ENCODE data around the gene C11orf91.
"Not testable (repeated sequence)": the region's sequence is repeated elsewhere in the genome, so short reads cannot be mapped to it uniquely, and the experiment has no call there.

The C11orf91 gene

GRCh38 chr11:33695051-33695566, 5.5 kb downstream of the C11orf91 start:
- DNase-seq = no peak

DNA sequence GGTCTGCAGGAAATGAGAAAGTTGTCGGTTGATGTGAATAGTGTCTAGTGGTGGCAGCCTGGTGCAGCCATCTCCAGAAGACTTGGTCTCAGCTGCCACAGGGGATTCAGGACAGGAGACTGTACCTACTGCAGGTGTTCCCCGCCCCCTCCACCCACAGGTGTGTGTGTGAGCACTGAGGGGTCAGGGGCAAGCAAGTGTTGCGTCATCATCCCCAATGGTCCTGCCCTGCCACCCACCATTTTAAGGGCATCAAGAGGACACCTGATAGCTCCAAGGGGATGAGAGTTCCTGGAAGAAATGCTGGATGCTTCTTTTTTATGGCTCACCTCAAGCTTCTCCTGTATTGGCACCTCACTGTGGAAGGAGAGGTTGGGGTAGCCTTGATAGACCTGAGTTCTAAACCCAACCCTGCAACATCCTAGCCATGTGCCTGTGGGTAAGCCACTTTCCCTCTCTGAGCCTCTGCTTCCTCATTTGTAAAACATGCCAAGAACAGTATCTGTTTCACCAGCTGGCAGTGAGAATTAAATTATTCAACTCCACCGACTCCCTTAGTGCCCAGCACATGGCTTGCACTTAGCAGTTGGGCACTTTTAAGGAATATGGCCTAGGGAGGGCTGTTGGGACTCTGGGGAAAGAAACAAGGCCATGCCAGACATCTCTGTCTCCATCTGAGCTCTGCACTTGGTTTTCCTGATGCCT, 6.1 kb downstream of the C11orf91 start:
- DNase-seq = no peak

DNA sequence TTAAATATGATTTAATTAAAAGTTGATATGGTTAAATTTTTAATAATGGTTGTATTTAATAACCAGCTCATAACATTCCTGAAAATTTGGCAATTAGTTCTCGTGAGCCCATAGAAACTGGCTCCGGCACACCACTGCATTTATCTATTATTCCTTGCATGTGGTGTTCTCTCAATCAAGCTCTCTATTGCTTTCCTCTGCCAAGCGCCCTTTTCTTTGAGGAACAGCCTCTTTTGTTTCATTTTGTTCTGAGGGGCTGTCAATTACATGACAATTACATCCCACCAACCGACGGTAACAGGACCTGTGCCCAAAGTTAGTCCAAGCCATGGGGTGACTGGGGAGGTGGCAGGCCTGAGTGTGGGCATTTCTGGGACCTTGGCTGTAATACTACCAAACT, 8.1 kb downstream of the C11orf91 start:
- DNase-seq = no peak

GRCh38 chr11:33692013-33692504, 8.6 kb downstream of the C11orf91 start:
- DNase-seq = no peak

GRCh38 chr11:33691066-33691864, 9.4 kb downstream of the C11orf91 start:
- no peak for DNase-seq

DNA sequence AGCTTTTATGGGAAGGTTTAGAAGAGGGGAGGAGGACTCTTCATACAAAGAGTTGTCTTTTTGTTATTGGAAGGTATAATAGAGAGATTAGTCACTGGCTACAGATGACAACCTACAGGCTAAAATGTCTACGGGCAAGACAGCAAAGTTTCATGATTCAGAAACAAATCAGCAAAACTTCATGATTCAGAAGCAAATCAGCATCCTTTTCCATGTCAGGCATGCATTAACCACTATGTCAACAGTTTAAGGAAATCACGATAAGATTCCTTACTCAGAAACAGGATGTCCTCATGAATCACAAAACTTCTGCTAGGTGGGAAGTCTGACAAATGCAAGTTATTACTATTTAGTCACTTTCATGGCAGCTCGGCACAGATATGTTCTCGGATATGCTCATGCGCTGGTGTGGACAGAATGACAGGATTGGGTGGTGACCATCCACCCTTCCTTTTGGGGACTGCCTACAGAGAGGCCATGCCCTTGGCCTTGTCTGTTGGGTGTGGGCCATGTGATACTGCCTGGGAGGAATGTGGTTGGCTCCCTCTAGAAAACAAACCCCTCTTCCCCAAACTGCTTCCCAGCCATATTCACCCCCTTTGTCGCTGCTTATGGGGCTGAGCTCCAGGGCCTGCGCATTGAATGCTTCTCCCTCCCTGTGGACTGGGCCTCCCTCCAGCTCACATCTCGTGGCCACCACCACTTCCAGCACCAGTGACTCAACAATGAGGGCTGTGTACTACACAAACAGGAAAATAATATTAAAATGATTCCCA, 10.1 kb downstream of the C11orf91 start:
- DNase-seq = no peak

GRCh38 chr11:33689501-33689900, 11.1 kb downstream of the C11orf91 start:
- no peak for DNase-seq

GRCh38 chr11:33689085-33689484, 11.5 kb downstream of the C11orf91 start:
- DNase-seq = no peak

GRCh38 chr11:33687733-33688479, 12.7 kb downstream of the C11orf91 start:
- peak; percentile 83 for DNase-seq

GRCh38 chr11:33685082-33685481, 15.5 kb downstream of the C11orf91 start:
- no peak for DNase-seq

GRCh38 chr11:33684003-33684706, 16.5 kb downstream of the C11orf91 start:
- DNase-seq = no peak

- DNase-seq = peak; percentile 42
Measured at GRCh38 chr11:33682446-33682845, 18.2 kb downstream of the C11orf91 start.

GRCh38 chr11:33682019-33682418, 18.6 kb downstream of the C11orf91 start:
- DNase-seq = no peak

- not testable (repeated sequence) for DNase-seq
Measured at GRCh38 chr11:33678616-33679015, 22.0 kb downstream of the C11orf91 start.

- DNase-seq = no peak
Measured at GRCh38 chr11:33674035-33674814, 26.4 kb downstream of the C11orf91 start.

- DNase-seq = no peak
Measured at GRCh38 chr11:33672273-33672672, 28.4 kb downstream of the C11orf91 start.

DNA sequence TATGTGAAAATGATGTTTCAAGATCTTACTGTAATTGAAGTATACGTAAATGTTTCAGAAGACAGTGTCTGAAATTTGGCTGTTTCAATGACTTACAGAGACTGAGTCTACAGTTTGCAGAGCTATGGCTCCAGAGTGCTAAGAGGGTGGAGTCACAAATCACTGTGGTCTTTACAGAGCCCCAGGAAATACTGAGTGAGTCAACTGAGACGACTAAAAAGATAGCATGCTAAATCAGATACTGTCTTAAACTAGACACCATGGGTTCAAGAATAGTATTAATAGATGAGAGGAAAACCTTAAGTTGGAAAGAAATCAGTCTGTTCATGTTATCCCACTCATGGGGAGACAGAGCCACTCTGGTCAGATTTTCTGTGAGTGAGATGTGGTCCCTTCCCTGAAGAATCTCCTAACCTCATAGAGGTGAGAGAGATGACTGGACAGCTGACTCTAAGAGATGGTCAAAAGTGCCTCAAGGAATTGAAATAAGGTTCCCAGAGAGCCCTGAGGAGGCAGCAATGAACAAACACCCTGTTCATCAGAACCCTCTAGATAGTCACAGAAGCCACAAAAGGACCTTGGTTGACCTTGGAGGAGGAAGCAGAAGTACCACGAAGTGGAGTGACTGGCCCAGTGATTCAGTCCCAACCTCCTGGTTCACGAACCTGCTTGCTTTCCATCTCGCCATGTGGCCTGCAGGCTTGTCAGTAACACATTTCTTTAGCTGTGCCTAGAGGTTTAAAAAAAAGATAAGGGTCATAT, 30.2 kb downstream of the C11orf91 start:
- no peak for DNase-seq

DNA sequence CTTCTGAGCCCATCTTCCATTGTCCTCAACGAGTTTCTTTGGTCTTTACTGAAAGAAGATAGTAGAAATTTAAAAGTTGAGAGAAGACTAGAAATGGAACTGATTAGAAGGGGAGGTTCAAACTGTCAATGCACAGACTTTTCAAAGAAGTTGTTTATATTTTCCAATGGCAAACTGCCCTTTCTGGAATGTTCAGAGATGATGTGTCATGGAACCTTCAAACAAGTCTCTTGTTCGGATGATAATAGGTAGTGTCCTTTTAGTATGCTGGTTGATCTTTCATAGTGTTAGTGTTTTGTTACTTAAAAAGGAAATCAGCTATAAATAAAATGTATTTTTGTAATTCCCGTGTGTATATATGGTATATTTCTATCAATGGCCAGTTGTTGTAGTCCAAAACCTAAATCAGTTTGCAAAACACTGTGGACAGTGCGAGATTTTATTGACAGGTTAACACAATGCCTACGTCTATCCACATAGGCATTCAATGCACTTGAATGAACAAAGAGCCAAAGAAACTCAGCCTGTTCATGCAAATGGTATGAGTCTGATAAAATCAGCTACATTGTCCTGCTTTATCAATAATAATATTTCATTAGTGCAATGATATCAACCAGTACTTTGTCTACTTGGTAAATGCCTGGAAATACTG, 30.9 kb downstream of the C11orf91 start:
- no peak for DNase-seq

- no peak for DNase-seq
Measured at GRCh38 chr11:33668951-33669596, 31.6 kb downstream of the C11orf91 start.
